Endothelial cell of umbilical vein (primary cell): ENCODE measurements around the gene NRXN3.

Experiments
- CTCF ChIP-seq, 2 donors: IDR thresholded peaks; 1 replicate in 1 of 2; 2 replicates in 1 of 2; pipeline ENCODE4 v1.5.1; 2011; ENCODE audit warnings: low read length in 2 of 2, mild to moderate bottlenecking in 2 of 2, moderate library complexity in 2 of 2, control low read depth in 1 of 2, inconsistent platforms in 1 of 2, low read depth in 1 of 2; ENCODE audit not compliant: insufficient read depth in 1 of 2; ENCODE audit errors: extremely low read depth in 1 of 2
- EZH2 ChIP-seq: IDR thresholded peaks from 2 replicates; pipeline ENCODE4 v1.6.1; 2012; ENCODE audit warnings: borderline replicate concordance, low read depth, mild to moderate bottlenecking, moderate library complexity, low read length, inconsistent platforms; ENCODE audit not compliant: severe bottlenecking
- GATA2 ChIP-seq: IDR thresholded peaks from 2 replicates; pipeline ENCODE4 v1.7.0; 2011; ENCODE audit warnings: low read depth, mild to moderate bottlenecking, moderate library complexity, mixed read lengths, low read length; ENCODE audit not compliant: insufficient read length, insufficient read depth
- MYC ChIP-seq: IDR thresholded peaks from one replicate; pipeline ENCODE4 v1.6.1; 2011; ENCODE audit warnings: mild to moderate bottlenecking, low read depth, low read length
- POLR2AphosphoS5 ChIP-seq: IDR thresholded peaks from 2 replicates; pipeline ENCODE4 v1.6.1; 2012; ENCODE audit warnings: low read depth, mild to moderate bottlenecking, control low read depth, low read length, moderate library complexity; ENCODE audit not compliant: insufficient read depth

- TF ChIP-seq MYC: no peak
- TF ChIP-seq POLR2AphosphoS5: no peak
- no peak for TF ChIP-seq CTCF (IDR thresholded peaks at IDR 0.05; ENCODE audit: extremely low read depth in 1 of 2, insufficient read depth in 1 of 2, low read depth in 1 of 2, low read length in 2 of 2)
- TF ChIP-seq EZH2: no peak
- TF ChIP-seq GATA2: no peak
These were observed 189.4 kb downstream of the NRXN3 start for GRCh38 chr14:78359581-78359980.
